A673 (cell line): Measurements from ENCODE around the gene TRIM14. TPM values are rescaled to one million over a fixed set of nuclear protein-coding genes. Genes with fewer than 3 reads are reported as not detected.

ENCODE experiments used
- BruUV-seq: library from RNA; stranded (reverse); fragments of 400-500 nt; replicated peaks from 2 replicates; lab custom pipeline; 2021; lab: Mats Ljungman, UMichigan
- CTCF ChIA-PET: fragments of 300-600 bp; sonication (Branson Sonifier 250); formaldehyde crosslinking; loops from one replicate; lab custom pipeline; 2022; ENCODE audit warnings: antibody characterized with exemption; lab: Charles Lee
- POLR2A ChIA-PET: fragments of 300-600 bp; sonication (Branson Sonifier 250); formaldehyde crosslinking; loops from one replicate; lab custom pipeline; 2022; ENCODE audit warnings: antibody characterized with exemption; ENCODE audit not compliant: low non-redundant PET; lab: Charles Lee
- DNase-seq: peaks from one replicate; pipeline ENCODE4 v3.0.0-alpha.2; 2015; ENCODE audit warnings: low spot score
- H3K27ac ChIP-seq: fragments of 200-600 bp; sonication (generic); 2 replicates; pipeline ENCODE4 v1.5.1; 2016; ENCODE audit warnings: mixed run types, low read depth, mild to moderate bottlenecking, mixed read lengths, antibody characterized with exemption, low read length; ENCODE audit not compliant: poor library complexity, severe bottlenecking
- H3K27me3 ChIP-seq: fragments of 200-600 bp; sonication (generic); replicated peaks from 2 replicates; pipeline ENCODE4 v1.6.1; 2017; ENCODE audit warnings: mixed run types, low read depth, mild to moderate bottlenecking, mixed read lengths, antibody characterized with exemption, low read length; ENCODE audit not compliant: insufficient read depth, poor library complexity
- H3K36me3 ChIP-seq: fragments of 200-600 bp; sonication (generic); 2 replicates; pipeline ENCODE4 v1.6.1; 2016; ENCODE audit warnings: mixed run types, mild to moderate bottlenecking, mixed read lengths, antibody characterized with exemption, low read length; ENCODE audit not compliant: insufficient read depth, poor library complexity, severe bottlenecking
- H3K4me1 ChIP-seq: fragments of 200-600 bp; sonication (generic); 2 replicates; pipeline ENCODE4 v1.6.1; 2017; ENCODE audit warnings: mixed run types, mild to moderate bottlenecking, mixed read lengths, antibody characterized with exemption, low read length; ENCODE audit not compliant: insufficient read depth, poor library complexity, severe bottlenecking
- H3K4me3 ChIP-seq: fragments of 200-600 bp; sonication (generic); 2 replicates; pipeline ENCODE4 v1.5.1; 2016; ENCODE audit warnings: low read depth, mixed run types, mild to moderate bottlenecking, mixed read lengths, low read length; ENCODE audit not compliant: poor library complexity, severe bottlenecking
- H3K9me3 ChIP-seq: fragments of 200-600 bp; sonication (generic); 2 replicates; pipeline ENCODE4 v1.6.1; 2016; ENCODE audit warnings: mixed run types, low read depth, mild to moderate bottlenecking, mixed read lengths, antibody characterized with exemption, low read length; ENCODE audit not compliant: poor library complexity, severe bottlenecking
- EZH2 ChIP-seq: fragments of 200-600 bp; sonication (generic); IDR thresholded peaks from 2 replicates; pipeline ENCODE4 v1.6.1; 2017; ENCODE audit warnings: borderline replicate concordance, low read depth, mild to moderate bottlenecking, mixed read lengths, antibody characterized with exemption, low read length; ENCODE audit not compliant: poor library complexity, severe bottlenecking
- intact Hi-C: fragments of 100-400 bp; cut with micrococcal nuclease; formaldehyde crosslinking; loops from one replicate; pipeline ENCODE4 v1.10.0; 2022; ENCODE audit not compliant: unreplicated experiment
- total RNA-seq: library from RNA; stranded (reverse); gene quantifications from 2 replicates; pipeline ENCODE4 v1.2.3, GENCODE V29; 2021
- TF ChIP-seq, protein P1 (sequence below): fragments of 300-800, 200-600 bp; sonication (generic); conservative IDR thresholded peaks from 2 replicates; pipeline ENCODE4 v1.5.1; 2017; ENCODE audit warnings: low read depth, mild to moderate bottlenecking, antibody characterized with exemption, low read length, moderate library complexity, mixed read lengths

TRIM14 gene
- total RNA-seq, 1 experiment from 2014 or later: 3.8 TPM

DNA sequence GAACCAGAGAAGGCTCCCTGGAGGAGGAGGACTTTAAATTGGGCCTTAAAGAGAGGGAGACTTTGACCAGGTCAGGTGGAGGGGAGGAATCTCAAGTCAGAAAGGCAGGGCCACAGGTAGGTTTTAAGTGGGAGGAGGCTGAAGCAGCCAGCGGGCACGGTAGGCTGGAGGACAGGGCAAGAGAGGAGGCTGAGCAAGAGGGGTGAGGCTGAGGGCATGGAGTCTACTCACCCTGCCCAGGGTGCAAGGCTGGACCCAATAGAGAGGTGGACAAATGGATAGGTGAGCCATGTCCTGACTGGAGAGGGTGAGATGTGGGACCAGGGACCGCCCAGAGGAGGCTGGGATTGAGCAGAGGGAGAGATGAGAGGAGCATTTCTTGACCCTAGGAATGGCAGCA, 25.6 kb upstream of the TRIM14 start:
- H3K9me3 ChIP-seq: no peaks in the 10 kb centered on the region
- no peaks in the 10 kb centered on the region for H3K27me3 ChIP-seq
- no peak overlapping the region for H3K4me3 ChIP-seq
- no peak for DNase-seq
- intact Hi-C loops: no loop called here
- ChIA-PET CTCF (no interaction called here), POLR2A (no interaction called here)
- H3K36me3 ChIP-seq: no peaks in the 10 kb centered on the region
- no peaks in the 10 kb centered on the region for H3K4me1 ChIP-seq
- no peak overlapping the region for H3K27ac ChIP-seq
- no peak for TF ChIP-seq EZH2
- TF ChIP-seq, protein P1, sequence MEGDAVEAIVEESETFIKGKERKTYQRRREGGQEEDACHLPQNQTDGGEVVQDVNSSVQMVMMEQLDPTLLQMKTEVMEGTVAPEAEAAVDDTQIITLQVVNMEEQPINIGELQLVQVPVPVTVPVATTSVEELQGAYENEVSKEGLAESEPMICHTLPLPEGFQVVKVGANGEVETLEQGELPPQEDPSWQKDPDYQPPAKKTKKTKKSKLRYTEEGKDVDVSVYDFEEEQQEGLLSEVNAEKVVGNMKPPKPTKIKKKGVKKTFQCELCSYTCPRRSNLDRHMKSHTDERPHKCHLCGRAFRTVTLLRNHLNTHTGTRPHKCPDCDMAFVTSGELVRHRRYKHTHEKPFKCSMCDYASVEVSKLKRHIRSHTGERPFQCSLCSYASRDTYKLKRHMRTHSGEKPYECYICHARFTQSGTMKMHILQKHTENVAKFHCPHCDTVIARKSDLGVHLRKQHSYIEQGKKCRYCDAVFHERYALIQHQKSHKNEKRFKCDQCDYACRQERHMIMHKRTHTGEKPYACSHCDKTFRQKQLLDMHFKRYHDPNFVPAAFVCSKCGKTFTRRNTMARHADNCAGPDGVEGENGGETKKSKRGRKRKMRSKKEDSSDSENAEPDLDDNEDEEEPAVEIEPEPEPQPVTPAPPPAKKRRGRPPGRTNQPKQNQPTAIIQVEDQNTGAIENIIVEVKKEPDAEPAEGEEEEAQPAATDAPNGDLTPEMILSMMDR: no peak
- BruUV-seq: no TSS peak

DNA sequence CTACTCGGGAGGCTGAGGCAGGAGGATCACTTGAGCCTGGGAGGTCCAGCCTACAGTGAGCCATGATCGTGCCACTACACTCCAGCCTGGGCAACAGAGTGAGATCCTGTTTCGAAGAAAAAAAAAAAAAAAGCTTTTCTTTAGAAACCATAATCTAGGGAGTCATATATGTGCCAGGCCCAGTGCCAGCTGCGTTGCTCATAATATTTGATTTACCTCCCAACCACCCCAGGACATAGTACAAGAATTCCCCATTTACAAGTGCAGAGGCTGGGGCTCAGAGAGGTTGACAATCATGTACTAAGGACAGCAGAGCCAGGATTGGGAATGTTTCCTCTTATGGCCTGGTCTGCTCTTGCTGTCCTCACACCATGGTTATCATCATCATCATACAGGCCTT, 25.1 kb upstream of the TRIM14 start:
- CTCF ChIA-PET: interaction anchor here (0.7 kb wide), 1 partner anchor 54 kb away, joined by 3 read pairs; no protein-coding TSS in a partner anchor
- intact Hi-C loops: no loop called here

DNA sequence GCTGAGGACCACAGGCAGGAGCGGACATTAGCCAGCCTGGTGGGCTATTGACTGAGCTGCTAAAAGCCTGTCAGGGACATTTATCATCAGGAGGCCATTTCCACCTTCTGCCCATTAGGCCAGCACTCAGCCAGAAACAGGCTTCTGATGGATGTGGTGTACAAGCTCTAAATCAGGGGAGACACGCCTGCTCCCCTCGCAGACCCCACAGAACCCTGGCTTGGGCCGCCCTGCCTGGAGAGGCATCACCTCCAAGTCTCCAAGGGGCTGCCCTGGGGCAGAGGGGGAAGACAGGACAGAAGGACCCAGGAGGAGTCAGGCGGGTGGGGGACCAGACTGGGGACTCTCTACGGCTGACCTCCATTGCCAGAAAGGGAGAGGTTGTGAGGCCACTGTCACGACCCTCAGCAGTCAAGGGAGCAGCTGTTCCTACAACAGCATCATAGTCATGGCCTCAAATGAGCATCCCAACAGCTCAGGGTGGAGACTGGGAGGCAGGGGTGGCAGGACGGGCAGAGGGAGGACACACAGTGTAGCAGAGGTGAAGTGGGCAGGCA, 24.0 kb upstream of the TRIM14 start:
- Histone ChIP-seq H3K27ac (no peak overlapping the region), H3K9me3 (no peaks in the 10 kb centered on the region), H3K27me3 (no peaks in the 10 kb centered on the region), H3K4me3 (no peak overlapping the region), H3K36me3 (no peaks in the 10 kb centered on the region), H3K4me1 (no peaks in the 10 kb centered on the region)
- no peak for DNase-seq
- no TSS peak for BruUV-seq
- intact Hi-C loops: no loop called here
- POLR2A ChIA-PET: no interaction called here
- TF ChIP-seq, protein P1: no peak
- no peak for TF ChIP-seq EZH2
- CTCF ChIA-PET: no interaction called here

More for the DNA sequence above, 25.1 kb upstream of the TRIM14 start:
- Histone ChIP-seq H3K27me3 (no peaks in the 10 kb centered on the region), H3K9me3 (no peaks in the 10 kb centered on the region), H3K4me1 (no peaks in the 10 kb centered on the region), H3K36me3 (no peaks in the 10 kb centered on the region), H3K27ac (no peak overlapping the region), H3K4me3 (no peak overlapping the region)
- TF ChIP-seq, protein P1: no peak
- no peak for TF ChIP-seq EZH2
- BruUV-seq: no TSS peak
- DNase-seq: no peak
- POLR2A ChIA-PET: no interaction called here
